K562 (cell line): Measurements from ENCODE around the gene RPS19. TPM values are rescaled to one million over a fixed set of nuclear protein-coding genes. Genes with fewer than 3 reads are reported as not detected.
A peak's percentile ranks its signal among the peaks of the same experiment; 100 is the strongest.

Source experiments
- ARID3B ChIP-seq: fragments of 250-450 bp; sonication (Bioruptor Pico); IDR thresholded peaks from 2 replicates; pipeline ENCODE4 v1.4.0; 2020; ENCODE audit warnings: borderline replicate concordance
- BCLAF1 ChIP-seq, 2 experiments: fragments of 450-650 bp in 1 of 2; IDR thresholded peaks; 2 replicates each; pipeline ENCODE4 v1.6.1; 2011 to 2017; ENCODE audit warnings: low read depth in 2 of 2, antibody characterized with exemption in 1 of 2, borderline replicate concordance in 1 of 2, low read length in 1 of 2, mild to moderate bottlenecking in 1 of 2, mixed read lengths in 1 of 2; ENCODE audit not compliant: control insufficient read depth in 1 of 2
- FOXA3 ChIP-seq, 2 experiments: fragments of 450-650 bp in 1 of 2; sonication (generic) in 1 of 2; formaldehyde crosslinking; IDR thresholded peaks in 1 of 2; conservative IDR thresholded peaks in 1 of 2; 2 replicates each; pipeline versions ENCODE4 v1.4.0 to v1.8.0; 2020 to 2022; ENCODE audit warnings: mild to moderate bottlenecking in 2 of 2, missing genetic modification reagents in 1 of 2
- HDAC6 ChIP-seq: IDR thresholded peaks from 2 replicates; pipeline ENCODE4 v1.6.1; 2012; ENCODE audit warnings: low read depth, mild to moderate bottlenecking, control low read depth, inconsistent platforms, low read length, moderate library complexity
- MIER1 ChIP-seq: fragments of 450-650 bp; IDR thresholded peaks from 2 replicates; pipeline ENCODE4 v1.6.1; 2016; ENCODE audit warnings: antibody characterized with exemption, mild to moderate bottlenecking, low read depth
- MTA3 ChIP-seq: fragments of 450-650 bp; formaldehyde crosslinking; IDR thresholded peaks from 2 replicates; pipeline ENCODE4 v1.6.1; 2017; ENCODE audit warnings: mild to moderate bottlenecking, borderline replicate concordance
- NCOA2 ChIP-seq, 2 experiments: fragments of 450-650 bp; IDR thresholded peaks; 2 replicates each; pipeline ENCODE4 v1.6.1; 2018; ENCODE audit warnings: mild to moderate bottlenecking in 2 of 2, moderate library complexity in 1 of 2; ENCODE audit not compliant: partially characterized antibody in 2 of 2
- NCOA6 ChIP-seq: fragments of 450-650 bp; IDR thresholded peaks from 2 replicates; pipeline ENCODE4 v1.6.1; 2017; ENCODE audit warnings: mild to moderate bottlenecking
- NFRKB ChIP-seq: fragments of 450-650 bp; IDR thresholded peaks from 2 replicates; pipeline ENCODE4 v1.6.1; 2016; ENCODE audit warnings: low read depth
- PKNOX1 ChIP-seq: fragments of 450-650 bp; IDR thresholded peaks from 2 replicates; pipeline ENCODE4 v1.6.1; 2016
- TEAD2 ChIP-seq: fragments of 450-650 bp; IDR thresholded peaks from 2 replicates; pipeline ENCODE4 v1.6.1; 2016; ENCODE audit warnings: missing genetic modification characterization, control low read depth, missing compliant biosample characterization
- XRCC3 ChIP-seq: fragments of 450-650 bp; IDR thresholded peaks from 2 replicates; pipeline ENCODE4 v1.6.1; 2017; ENCODE audit warnings: mild to moderate bottlenecking, moderate library complexity
- ZKSCAN8 ChIP-seq: fragments of 200-800 bp; sonication (Bioruptor generic); IDR thresholded peaks from 2 replicates; pipeline ENCODE4 v1.6.1; 2016; ENCODE audit warnings: missing genetic modification characterization, missing compliant biosample characterization
- ZNF140 ChIP-seq: fragments of 250-450 bp; sonication (Bioruptor Pico); IDR thresholded peaks from 2 replicates; pipeline ENCODE4 v1.8.0; 2021; ENCODE audit warnings: moderate library complexity, mild to moderate bottlenecking, inconsistent platforms
- ZNF23 ChIP-seq: fragments of 250-450 bp; sonication (Bioruptor Pico); IDR thresholded peaks from 2 replicates; pipeline ENCODE4 v1.4.0; 2020; ENCODE audit warnings: mild to moderate bottlenecking
- ZNF311 ChIP-seq: fragments of 250-450 bp; sonication (Bioruptor Pico); IDR thresholded peaks from 2 replicates; pipeline ENCODE4 v1.4.0; 2020; ENCODE audit warnings: mild to moderate bottlenecking, moderate library complexity
- ZNF445 ChIP-seq: fragments of 250-450 bp; sonication (Bioruptor Pico); IDR thresholded peaks from 2 replicates; pipeline ENCODE4 v1.4.0; 2020; ENCODE audit warnings: low read depth, mild to moderate bottlenecking, moderate library complexity
- ZNF707 ChIP-seq: fragments of 250-450 bp; sonication (Bioruptor Pico); conservative IDR thresholded peaks from 2 replicates; pipeline ENCODE4 v1.8.0; 2022; ENCODE audit warnings: inconsistent platforms, mild to moderate bottlenecking, moderate library complexity
- polyA plus RNA-seq, 8 experiments: library from polyadenylated mRNA; depleted of rRNA in 4 of 8; stranded (reverse) in 5 of 8; unstranded in 3 of 8; fragments of >200 nt; fragmentation: Nextera tagmentation in 2 of 8; fragmentation: Illumina TruSeq in 1 of 8; extraction: Ambion mirVana in 2 of 8; extraction: Trizol in 1 of 8; gene quantifications; 2 replicates each; pipeline versions ENCODE4 v1.2.1 to v1.2.3, GENCODE V29; 2011 to 2014; ENCODE audit warnings: inconsistent platforms in 1 of 8, missing spikeins in 1 of 8
- total RNA-seq, 7 experiments: library from RNA; depleted of rRNA in 6 of 7; stranded (reverse); fragments of >200 nt in 6 of 7; fragmentation: Illumina TruSeq in 2 of 7; extraction: Trizol in 2 of 7; gene quantifications; 2 replicates each; pipeline versions ENCODE4 v1.2.1 to v1.2.3, GENCODE V29; 2011 to 2021; ENCODE audit warnings: low replicate concordance in 1 of 7

The RPS19 gene
- total and polyA plus RNA-seq, 9 of the 15 experiments (the other 6 are each of a cell fraction or from before 2014, with no cell fraction given), result 1,964 to 3,408 (median 2,747) TPM

GRCh38 chr19:41882568-41883462, 22.8 kb downstream of the RPS19 start, which contains the start of gene ARHGEF1 (continued):
- TF ChIP-seq BCLAF1 (IDR thresholded peaks at IDR 0.05; ENCODE audit: borderline replicate concordance in 1 of 2, control insufficient read depth in 1 of 2, low read depth in 2 of 2, low read length in 1 of 2), result no peak; a peak in 1 of 4 replicates
- no peak for TF ChIP-seq PKNOX1
- TF ChIP-seq NCOA6, result no peak
- no peak for TF ChIP-seq TEAD2 (tag)
- TF ChIP-seq FOXA3 (CRISPR knock-in tag; conservative IDR thresholded peaks at IDR 0.05 in 1 of 2, IDR thresholded peaks at IDR 0.05 in 1 of 2), result no peak
- no peak for TF ChIP-seq ZNF23 (CRISPR knock-in tag)
- TF ChIP-seq NCOA2 (IDR thresholded peaks at IDR 0.05; ENCODE audit: partially characterized antibody in 2 of 2), result no peak
- peak; percentile 36; the same call in 1 of the 2 replicates for TF ChIP-seq NFRKB
- no peak for TF ChIP-seq ZNF707 (CRISPR knock-in tag)
- no peak for TF ChIP-seq HDAC6
- 0 out of 2 replicates have a peak, but pooled peaks have one; percentile 12 for TF ChIP-seq MTA3
- TF ChIP-seq MIER1, result 0 out of 2 replicates have a peak, but pooled peaks have one; percentile 36
- no peak for TF ChIP-seq ZNF445 (CRISPR knock-in tag)
- TF ChIP-seq ZKSCAN8 (CRISPR knock-in tag), result no peak
- no peak for TF ChIP-seq ZNF311 (CRISPR knock-in tag)
- TF ChIP-seq XRCC3, result no peak
- no peak for TF ChIP-seq ARID3B (CRISPR knock-in tag)
- no peak for TF ChIP-seq ZNF140 (CRISPR knock-in tag)
